ENCODE data around the gene RHOBTB3.
"Not testable (repeated sequence)": the region's sequence is repeated elsewhere in the genome, so short reads cannot be mapped to it uniquely, and the experiment has no call there.

RHOBTB3 gene

GRCh38 chr5:95830226-95830625, 99.1 kb downstream of the RHOBTB3 start:
- no peak overlapping the region for H3K27ac Mint-ChIP-seq
- no peak for ATAC-seq
- no peaks in the 10 kb centered on the region for H3K9me3 Mint-ChIP-seq
- H3K4me1 Mint-ChIP-seq: peaks cover 28% of the 10 kb centered on the region
- no peak overlapping the region for H3K4me3 Mint-ChIP-seq
- no peak for DNase-seq
- H3K36me3 Mint-ChIP-seq (ENCODE audit: low read depth): no peaks in the 10 kb centered on the region
- H3K27me3 Mint-ChIP-seq: no peaks in the 10 kb centered on the region

GRCh38 chr5:95832664-95833063, 101.5 kb downstream of the RHOBTB3 start:
- Mint-ChIP-seq H3K36me3 (ENCODE audit: low read depth) (no peaks in the 10 kb centered on the region), H3K4me1 (peaks cover 42% of the 10 kb centered on the region), H3K27me3 (no peaks in the 10 kb centered on the region), H3K4me3 (no peak overlapping the region), H3K9me3 (no peaks in the 10 kb centered on the region), H3K27ac (no peak overlapping the region)
- no peak for DNase-seq
- no peak for ATAC-seq

GRCh38 chr5:95835682-95836385, 104.7 kb downstream of the RHOBTB3 start:
- Mint-ChIP-seq H3K36me3 (ENCODE audit: low read depth) (no peaks in the 10 kb centered on the region), H3K4me3 (peak overlapping the region; percentile 77), H3K4me1 (peaks cover 55% of the 10 kb centered on the region), H3K27me3 (no peaks in the 10 kb centered on the region), H3K9me3 (no peaks in the 10 kb centered on the region), H3K27ac (peak overlapping the region; percentile 86)
- ATAC-seq: no peak
- no peak for DNase-seq

- H3K4me1 Mint-ChIP-seq: peaks cover 60% of the 10 kb centered on the region
- H3K9me3 Mint-ChIP-seq: no peaks in the 10 kb centered on the region
- no peak overlapping the region for H3K27ac Mint-ChIP-seq
- H3K27me3 Mint-ChIP-seq: no peaks in the 10 kb centered on the region
- peak overlapping the region; percentile 21 for H3K4me3 Mint-ChIP-seq
- DNase-seq (no peak), ATAC-seq (no peak)
- no peaks in the 10 kb centered on the region for H3K36me3 Mint-ChIP-seq (ENCODE audit: low read depth)
These were observed 105.4 kb downstream of the RHOBTB3 start for GRCh38 chr5:95836544-95836943.

GRCh38 chr5:95836971-95837370, 105.8 kb downstream of the RHOBTB3 start:
- not testable (repeated sequence) for H3K27me3 Mint-ChIP-seq; DNase-seq; ATAC-seq; H3K27ac Mint-ChIP-seq; H3K36me3 Mint-ChIP-seq (ENCODE audit: low read depth); H3K9me3 Mint-ChIP-seq
- Mint-ChIP-seq H3K4me1 (peaks cover 60% of the 10 kb centered on the region), H3K4me3 (peak overlapping the region; percentile 21)

- ATAC-seq (no peak), DNase-seq (no peak)
- H3K4me3 Mint-ChIP-seq: no peak overlapping the region
- H3K27ac Mint-ChIP-seq: peak overlapping the region; percentile 24
- H3K9me3 Mint-ChIP-seq: no peaks in the 10 kb centered on the region
- H3K27me3 Mint-ChIP-seq: no peaks in the 10 kb centered on the region
- peaks cover 63% of the 10 kb centered on the region for H3K4me1 Mint-ChIP-seq
- no peaks in the 10 kb centered on the region for H3K36me3 Mint-ChIP-seq (ENCODE audit: low read depth)
These were observed 106.4 kb downstream of the RHOBTB3 start for GRCh38 chr5:95837492-95837891.

- peaks cover 64% of the 10 kb centered on the region for H3K4me1 Mint-ChIP-seq
- H3K27ac Mint-ChIP-seq: peak overlapping the region; percentile 24
- no peaks in the 10 kb centered on the region for H3K36me3 Mint-ChIP-seq (ENCODE audit: low read depth)
- no peak for DNase-seq
- no peaks in the 10 kb centered on the region for H3K27me3 Mint-ChIP-seq
- H3K9me3 Mint-ChIP-seq: no peaks in the 10 kb centered on the region
- H3K4me3 Mint-ChIP-seq: no peak overlapping the region
- no peak for ATAC-seq
These were observed 106.9 kb downstream of the RHOBTB3 start for GRCh38 chr5:95838001-95838520.

- H3K27me3 Mint-ChIP-seq: no peaks in the 10 kb centered on the region
- peaks cover 67% of the 10 kb centered on the region for H3K4me1 Mint-ChIP-seq
- no peaks in the 10 kb centered on the region for H3K9me3 Mint-ChIP-seq
- H3K36me3 Mint-ChIP-seq (ENCODE audit: low read depth): no peaks in the 10 kb centered on the region
- H3K4me3 Mint-ChIP-seq: no peak overlapping the region
- DNase-seq (no peak), ATAC-seq (no peak)
- H3K27ac Mint-ChIP-seq: no peak overlapping the region
These were observed 107.4 kb downstream of the RHOBTB3 start for GRCh38 chr5:95838556-95838955.

GRCh38 chr5:95839658-95840057, 108.5 kb downstream of the RHOBTB3 start:
- no peak overlapping the region for H3K27ac Mint-ChIP-seq
- H3K9me3 Mint-ChIP-seq: no peaks in the 10 kb centered on the region
- DNase-seq (no peak), ATAC-seq (no peak)
- no peaks in the 10 kb centered on the region for H3K27me3 Mint-ChIP-seq
- no peak overlapping the region for H3K4me3 Mint-ChIP-seq
- peaks cover 57% of the 10 kb centered on the region for H3K4me1 Mint-ChIP-seq
- H3K36me3 Mint-ChIP-seq (ENCODE audit: low read depth): no peaks in the 10 kb centered on the region

GRCh38 chr5:95840956-95841705, 110.0 kb downstream of the RHOBTB3 start:
- H3K4me3 Mint-ChIP-seq: no peak overlapping the region
- peak overlapping the region; percentile 44 for H3K27ac Mint-ChIP-seq
- H3K36me3 Mint-ChIP-seq (ENCODE audit: low read depth): no peaks in the 10 kb centered on the region
- peaks cover 50% of the 10 kb centered on the region for H3K4me1 Mint-ChIP-seq
- no peaks in the 10 kb centered on the region for H3K9me3 Mint-ChIP-seq
- no peaks in the 10 kb centered on the region for H3K27me3 Mint-ChIP-seq
- no peak for DNase-seq
- no peak for ATAC-seq

GRCh38 chr5:95841914-95842812, 111.0 kb downstream of the RHOBTB3 start:
- H3K4me1 Mint-ChIP-seq: peaks cover 40% of the 10 kb centered on the region
- no peaks in the 10 kb centered on the region for H3K36me3 Mint-ChIP-seq (ENCODE audit: low read depth)
- ATAC-seq (no peak), DNase-seq (no peak)
- H3K27ac Mint-ChIP-seq: peak overlapping the region; percentile 86
- H3K27me3 Mint-ChIP-seq: no peaks in the 10 kb centered on the region
- no peak overlapping the region for H3K4me3 Mint-ChIP-seq
- no peaks in the 10 kb centered on the region for H3K9me3 Mint-ChIP-seq

GRCh38 chr5:95842854-95843544, 111.9 kb downstream of the RHOBTB3 start:
- H3K4me3 Mint-ChIP-seq: peak overlapping the region; percentile 58
- DNase-seq: peak; percentile 61
- H3K4me1 Mint-ChIP-seq: peaks cover 31% of the 10 kb centered on the region
- peak overlapping the region; percentile 86 for H3K27ac Mint-ChIP-seq
- no peaks in the 10 kb centered on the region for H3K9me3 Mint-ChIP-seq
- no peaks in the 10 kb centered on the region for H3K36me3 Mint-ChIP-seq (ENCODE audit: low read depth)
- no peaks in the 10 kb centered on the region for H3K27me3 Mint-ChIP-seq
- peak; percentile 87 for ATAC-seq

GRCh38 chr5:95843733-95844223, 112.6 kb downstream of the RHOBTB3 start:
- DNase-seq (no peak), ATAC-seq (no peak)
- Mint-ChIP-seq H3K27me3 (no peaks in the 10 kb centered on the region), H3K4me1 (peaks cover 26% of the 10 kb centered on the region), H3K27ac (peak overlapping the region; percentile 86), H3K36me3 (ENCODE audit: low read depth) (no peaks in the 10 kb centered on the region), H3K9me3 (no peaks in the 10 kb centered on the region), H3K4me3 (no peak overlapping the region)

GRCh38 chr5:95845391-95845790, 114.3 kb downstream of the RHOBTB3 start:
- no peak overlapping the region for H3K27ac Mint-ChIP-seq
- no peaks in the 10 kb centered on the region for H3K27me3 Mint-ChIP-seq
- no peak for ATAC-seq
- H3K4me3 Mint-ChIP-seq: no peak overlapping the region
- DNase-seq: no peak
- peaks cover 24% of the 10 kb centered on the region for H3K4me1 Mint-ChIP-seq
- H3K9me3 Mint-ChIP-seq: no peaks in the 10 kb centered on the region
- H3K36me3 Mint-ChIP-seq (ENCODE audit: low read depth): no peaks in the 10 kb centered on the region

Data from activated naive CD8-positive, alpha-beta T cell treated with anti-CD3 and anti-CD28 coated beads, Interleukin-2, amount 50 U/mL, for 24 hours (primary cell).